ENCODE results near the gene MGLL.

DNA sequence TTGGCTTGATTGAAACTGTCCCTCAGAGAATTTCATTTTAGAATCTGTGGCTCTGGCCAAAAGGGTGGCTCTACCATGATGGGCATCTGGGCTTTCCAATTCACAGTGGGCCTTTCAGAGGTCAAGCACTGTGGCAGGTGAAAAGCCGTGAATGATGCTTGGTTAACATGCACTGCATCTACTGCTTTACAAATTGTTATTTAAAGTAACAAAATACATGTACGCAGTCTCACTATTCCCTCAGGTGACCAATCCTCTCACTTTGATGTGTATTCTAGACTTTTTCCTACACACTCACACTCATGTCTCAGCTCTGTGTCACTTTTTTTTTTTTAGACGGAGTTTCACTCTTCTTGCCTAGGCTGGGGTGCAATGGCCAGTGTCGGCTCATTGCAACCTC lies 70.5 kb downstream of the MGLL start:
- TF ChIP-seq, protein P1, sequence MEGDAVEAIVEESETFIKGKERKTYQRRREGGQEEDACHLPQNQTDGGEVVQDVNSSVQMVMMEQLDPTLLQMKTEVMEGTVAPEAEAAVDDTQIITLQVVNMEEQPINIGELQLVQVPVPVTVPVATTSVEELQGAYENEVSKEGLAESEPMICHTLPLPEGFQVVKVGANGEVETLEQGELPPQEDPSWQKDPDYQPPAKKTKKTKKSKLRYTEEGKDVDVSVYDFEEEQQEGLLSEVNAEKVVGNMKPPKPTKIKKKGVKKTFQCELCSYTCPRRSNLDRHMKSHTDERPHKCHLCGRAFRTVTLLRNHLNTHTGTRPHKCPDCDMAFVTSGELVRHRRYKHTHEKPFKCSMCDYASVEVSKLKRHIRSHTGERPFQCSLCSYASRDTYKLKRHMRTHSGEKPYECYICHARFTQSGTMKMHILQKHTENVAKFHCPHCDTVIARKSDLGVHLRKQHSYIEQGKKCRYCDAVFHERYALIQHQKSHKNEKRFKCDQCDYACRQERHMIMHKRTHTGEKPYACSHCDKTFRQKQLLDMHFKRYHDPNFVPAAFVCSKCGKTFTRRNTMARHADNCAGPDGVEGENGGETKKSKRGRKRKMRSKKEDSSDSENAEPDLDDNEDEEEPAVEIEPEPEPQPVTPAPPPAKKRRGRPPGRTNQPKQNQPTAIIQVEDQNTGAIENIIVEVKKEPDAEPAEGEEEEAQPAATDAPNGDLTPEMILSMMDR (conservative IDR thresholded peaks at IDR 0.05), result no peak
- no peak for TF ChIP-seq ZFX (IDR thresholded peaks at IDR 0.05)

Data from C4-2B (cell line).